ACC112 (cell line): Measurements from ENCODE around the gene MUC12.
"Not testable (repeated sequence)": the region's sequence is repeated elsewhere in the genome, so short reads cannot be mapped to it uniquely, and the experiment has no call there.

Experiments
- H2AFZ ChIP-seq: fragments of 200-600 bp; sonication (generic); one replicate; pipeline ENCODE4 v1.6.0; 2017; ENCODE audit warnings: antibody characterized with exemption, low read length; ENCODE audit not compliant: unreplicated experiment
- H3K27ac ChIP-seq: fragments of 200-600 bp; sonication (generic); 2 replicates; pipeline ENCODE4 v1.5.1; 2014; ENCODE audit warnings: low read depth, mild to moderate bottlenecking, antibody characterized with exemption, low read length, moderate library complexity
- H3K27me3 ChIP-seq: fragments of 200-600 bp; sonication (generic); 2 replicates; pipeline ENCODE4 v1.6.1; 2014; ENCODE audit warnings: mild to moderate bottlenecking, antibody characterized with exemption, low read length, moderate library complexity, mixed read lengths; ENCODE audit not compliant: insufficient read depth
- H3K36me3 ChIP-seq: fragments of 200-600 bp; sonication (generic); 2 replicates; pipeline ENCODE4 v1.6.1; 2016; ENCODE audit warnings: mild to moderate bottlenecking, antibody characterized with exemption, low read length, moderate library complexity, mixed read lengths; ENCODE audit not compliant: insufficient read depth
- H3K4me1 ChIP-seq: fragments of 200-600 bp; sonication (generic); one replicate; pipeline ENCODE4 v1.6.1; 2016; ENCODE audit warnings: low read length, mixed read lengths; ENCODE audit not compliant: insufficient read depth, unreplicated experiment, control insufficient read depth
- H3K4me3 ChIP-seq: fragments of 200-600 bp; sonication (generic); 2 replicates; pipeline ENCODE4 v1.5.1; 2014; ENCODE audit warnings: mild to moderate bottlenecking, low read depth, low read length
- H3K79me2 ChIP-seq: fragments of 200-600 bp; sonication (generic); one replicate; pipeline ENCODE4 v1.6.0; 2016; ENCODE audit warnings: low read length; ENCODE audit not compliant: control insufficient read depth, unreplicated experiment, insufficient read depth

The MUC12 gene

DNA sequence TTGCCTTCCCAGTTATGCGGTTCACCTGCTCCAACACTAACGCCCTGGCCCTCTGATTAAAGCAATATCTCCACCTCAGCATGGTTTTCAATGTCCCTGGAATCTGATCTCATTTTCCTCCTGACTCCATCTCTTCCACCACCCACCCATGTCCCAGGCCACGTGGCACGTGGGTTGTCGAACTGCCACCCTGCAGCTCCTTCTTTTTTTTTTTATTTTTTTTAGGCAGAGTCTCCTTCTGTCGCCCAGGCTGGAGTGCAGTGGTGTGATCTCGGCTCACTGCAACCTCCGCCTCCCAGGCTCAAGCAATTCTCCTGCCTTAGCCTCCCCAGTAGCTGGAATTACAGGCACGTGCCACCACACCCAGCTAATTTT lies 94.8 kb downstream of the MUC12 start:
- not testable (repeated sequence) for H3K36me3 ChIP-seq, H3K4me1 ChIP-seq, H3K79me2 ChIP-seq, H3K4me3 ChIP-seq, H2AFZ ChIP-seq, H3K27ac ChIP-seq
- H3K27me3 ChIP-seq = peaks cover 29% of the 10 kb centered on the region

GRCh38 chr7:101065162-101065561 lies 95.8 kb downstream of the MUC12 start:
- not testable (repeated sequence) for H3K4me1 ChIP-seq, H2AFZ ChIP-seq, H3K4me3 ChIP-seq, H3K27ac ChIP-seq, H3K79me2 ChIP-seq, H3K36me3 ChIP-seq
- H3K27me3 ChIP-seq = peaks cover 29% of the 10 kb centered on the region

GRCh38 chr7:101066141-101066832 lies 96.9 kb downstream of the MUC12 start:
- no peaks in the 10 kb centered on the region for H3K4me1 ChIP-seq
- H2AFZ ChIP-seq = no peak overlapping the region
- no peaks in the 10 kb centered on the region for H3K79me2 ChIP-seq
- H3K4me3 ChIP-seq = no peak overlapping the region
- peaks cover 23% of the 10 kb centered on the region for H3K27me3 ChIP-seq
- no peaks in the 10 kb centered on the region for H3K36me3 ChIP-seq
- H3K27ac ChIP-seq = no peak overlapping the region

GRCh38 chr7:101066833-101067177 lies 97.4 kb downstream of the MUC12 start:
- Histone ChIP-seq H3K4me3 (no peak overlapping the region), H3K36me3 (no peaks in the 10 kb centered on the region), H3K4me1 (no peaks in the 10 kb centered on the region), H2AFZ (no peak overlapping the region), H3K27me3 (peaks cover 19% of the 10 kb centered on the region), H3K79me2 (no peaks in the 10 kb centered on the region), H3K27ac (no peak overlapping the region)

DNA sequence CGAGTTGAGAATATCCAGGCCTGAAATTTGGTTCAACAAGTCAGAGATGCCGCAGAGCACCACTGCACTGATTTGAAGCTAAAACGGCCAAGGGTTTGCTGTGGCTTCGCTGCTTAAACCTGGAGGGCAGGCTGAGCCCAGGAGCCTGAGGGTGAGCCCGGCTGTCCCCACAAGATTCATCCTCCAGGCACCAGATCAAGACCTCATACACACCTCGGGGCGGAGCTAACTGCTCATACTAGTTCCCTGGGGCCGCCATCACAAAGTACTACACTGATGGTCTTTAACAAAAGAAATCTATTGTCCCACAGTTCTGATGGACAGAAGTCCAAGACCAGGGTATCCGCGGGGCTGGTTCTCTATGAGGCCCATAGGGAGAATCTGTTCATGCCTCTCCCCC lies 99.0 kb downstream of the MUC12 start:
- Histone ChIP-seq H3K36me3 (no peaks in the 10 kb centered on the region), H3K27ac (no peak overlapping the region), H3K79me2 (no peaks in the 10 kb centered on the region), H3K27me3 (peaks cover 19% of the 10 kb centered on the region), H2AFZ (no peak overlapping the region), H3K4me3 (no peak overlapping the region), H3K4me1 (no peaks in the 10 kb centered on the region)
